SK-N-SH (cell line): Measurements from ENCODE around the gene PSENEN. TPM values are rescaled to one million over a fixed set of nuclear protein-coding genes. Genes with fewer than 3 reads are reported as not detected.

Experiments used
- CTCF ChIA-PET: fragments of 300-600, 350-600 bp; formaldehyde crosslinking; extraction: SDS; loops from one replicate; lab custom pipeline; 2021; lab: Yijun Ruan, JAX
- POLR2A ChIA-PET: fragments of 350-600 bp; sonication (Branson Sonifier 250); formaldehyde crosslinking; extraction: SDS; loops from one replicate; lab custom pipeline; 2020; ENCODE audit warnings: antibody characterized with exemption, inconsistent platforms; lab: Yijun Ruan, JAX
- DNase-seq: peaks from one replicate; pipeline ENCODE4 v3.0.0; 2012
- H2AFZ ChIP-seq: fragments of 200-600 bp; sonication (generic); 2 replicates; pipeline ENCODE4 v1.8.1; 2016; ENCODE audit warnings: antibody characterized with exemption, mild to moderate bottlenecking, low read depth
- H3F3A ChIP-seq: fragments of 200-600 bp; sonication (generic); replicated peaks from 2 replicates; pipeline ENCODE3; 2016; ENCODE audit warnings: antibody characterized with exemption, mild to moderate bottlenecking; ENCODE audit not compliant: insufficient read depth
- H3K27ac ChIP-seq, 2 experiments: fragments of 200-500 bp in 1 of 2; fragments of 200-600 bp in 1 of 2; sonication (Bioruptor generic) in 1 of 2; sonication (generic), shearing (Covaris generic) in 1 of 2; 2 replicates each; pipeline versions ENCODE4 v1.5.1 to v1.6.1; 2014 to 2016; ENCODE audit warnings: low read depth in 2 of 2, inconsistent platforms in 1 of 2, low read length in 1 of 2, mild to moderate bottlenecking in 1 of 2, mixed read lengths in 1 of 2
- H3K27me3 ChIP-seq: fragments of 200-600 bp; sonication (generic), shearing (Covaris generic); 2 replicates; pipeline ENCODE4 v1.6.1; 2016; ENCODE audit warnings: mixed run types; ENCODE audit not compliant: insufficient read depth
- H3K36me3 ChIP-seq, 2 experiments: fragments of 200-500 bp in 1 of 2; fragments of 200-600 bp in 1 of 2; sonication (Bioruptor generic) in 1 of 2; sonication (generic) in 1 of 2; replicated peaks in 1 of 2; 2 replicates each; pipeline versions ENCODE3 to v1.5.1; 2014 to 2016; ENCODE audit warnings: low read length in 1 of 2, mild to moderate bottlenecking in 1 of 2; ENCODE audit not compliant: insufficient read depth in 2 of 2, control insufficient read depth in 1 of 2
- H3K4me1 ChIP-seq, 2 experiments: fragments of 200-500 bp in 1 of 2; fragments of 200-600 bp in 1 of 2; sonication (Bioruptor generic) in 1 of 2; sonication (generic), shearing (Covaris generic) in 1 of 2; 2 replicates each; pipeline versions ENCODE4 v1.5.1 to v1.6.1; 2014 to 2016; ENCODE audit warnings: low read depth in 1 of 2, low read length in 1 of 2, mixed run types in 1 of 2; ENCODE audit not compliant: insufficient read depth in 2 of 2, control insufficient read depth in 1 of 2
- H3K4me2 ChIP-seq: fragments of 200-600 bp; sonication (generic), shearing (Covaris generic); 2 replicates; pipeline ENCODE4 v1.6.1; 2017; ENCODE audit warnings: mixed run types
- H3K4me3 ChIP-seq, 2 experiments: fragments of 200-500 bp in 1 of 2; fragments of 200-600 bp in 1 of 2; sonication (Bioruptor generic) in 1 of 2; sonication (generic), shearing (Covaris generic) in 1 of 2; 2 replicates each; pipeline versions ENCODE4 v1.5.1 to v1.8.1; 2014 to 2016; ENCODE audit warnings: low read depth in 2 of 2, inconsistent platforms in 1 of 2, low read length in 1 of 2, mild to moderate bottlenecking in 1 of 2, mixed read lengths in 1 of 2, moderate library complexity in 1 of 2
- H3K79me2 ChIP-seq: fragments of 200-600 bp; sonication (generic); 2 replicates; pipeline ENCODE4 v1.8.1; 2017; ENCODE audit warnings: mild to moderate bottlenecking; ENCODE audit not compliant: insufficient read depth
- H3K9ac ChIP-seq: fragments of 200-600 bp; sonication (generic); 2 replicates; pipeline ENCODE4 v1.6.1; 2017; ENCODE audit warnings: mixed run types
- H3K9me2 ChIP-seq: fragments of 200-600 bp; sonication (generic); 2 replicates; pipeline ENCODE4 v1.6.1; 2017; ENCODE audit warnings: mixed run types
- H3K9me3 ChIP-seq: fragments of 200-600 bp; sonication (generic); 2 replicates; pipeline ENCODE4 v1.6.1; 2017; ENCODE audit warnings: mixed run types, mild to moderate bottlenecking, moderate library complexity
- H4K20me1 ChIP-seq: fragments of 200-600 bp; sonication (generic); 2 replicates; pipeline ENCODE4 v1.6.1; 2017; ENCODE audit warnings: mild to moderate bottlenecking, mixed run types; ENCODE audit not compliant: insufficient read depth
- CHD2 ChIP-seq: fragments of 150-350 bp; IDR thresholded peaks from 2 replicates; pipeline ENCODE4 v1.6.1; 2018; ENCODE audit warnings: low read length; ENCODE audit not compliant: partially characterized antibody
- EZH2phosphoT487 ChIP-seq: fragments of 200-600 bp; sonication (generic); IDR thresholded peaks from 2 replicates; pipeline ENCODE4 v1.6.1; 2017; ENCODE audit warnings: low read depth, mixed run types, mild to moderate bottlenecking, antibody characterized with exemption, moderate library complexity, borderline replicate concordance
- MAX ChIP-seq: IDR thresholded peaks from 2 replicates; pipeline ENCODE4 v1.4.0; 2012; ENCODE audit warnings: low read depth
- MXI1 ChIP-seq: IDR thresholded peaks from 2 replicates; pipeline ENCODE4 v1.6.1; 2012; ENCODE audit warnings: mild to moderate bottlenecking, low read depth, low read length, improper control_type of control experiment
- PBX3 ChIP-seq: IDR thresholded peaks from 2 replicates; pipeline ENCODE4; 2012
- POLR2AphosphoS5 ChIP-seq: IDR thresholded peaks from 2 replicates; pipeline ENCODE4 v1.6.1; 2012; ENCODE audit warnings: low read depth, low read length
- RAD21 ChIP-seq: IDR thresholded peaks from 2 replicates; pipeline ENCODE4 v1.6.1; 2012; ENCODE audit warnings: mild to moderate bottlenecking, low read length
- REST ChIP-seq: IDR thresholded peaks from 2 replicates; pipeline ENCODE4 v1.6.1; 2012; ENCODE audit warnings: mild to moderate bottlenecking, low read depth, low read length, moderate library complexity
- RFX5 ChIP-seq: IDR thresholded peaks from 2 replicates; pipeline ENCODE4 v1.6.1; 2012; ENCODE audit warnings: mild to moderate bottlenecking, improper control_type of control experiment, low read length
- SMC3 ChIP-seq: IDR thresholded peaks from 2 replicates; pipeline ENCODE4 v1.6.1; 2012; ENCODE audit warnings: low read depth, low read length, improper control_type of control experiment
- TEAD4 ChIP-seq: IDR thresholded peaks from 2 replicates; pipeline ENCODE4 v1.4.0; 2012; ENCODE audit warnings: mild to moderate bottlenecking, borderline replicate concordance; ENCODE audit not compliant: insufficient read depth
- USF1 ChIP-seq: IDR thresholded peaks from 2 replicates; pipeline ENCODE4 v1.4.0; 2012; ENCODE audit warnings: low read depth, borderline replicate concordance
- WGBS: methylation state at CpG from one replicate; pipeline ENCODE4 v1.1.6; 2017; ENCODE audit warnings: low lambda C conversion rate; 5-methylcytosine and 5-hydroxymethylcytosine counted together
- polyA plus RNA-seq, 3 experiments: library from polyadenylated mRNA; depleted of rRNA; stranded (reverse); fragments of >200 nt; gene quantifications; 2 replicates each; pipeline ENCODE4 v1.2.3, GENCODE V29; 2012

The PSENEN gene
- polyA plus RNA-seq, 1 of the 3 experiments (the other 2 are of a cell fraction), result 99.2 TPM

GRCh38 chr19:35733180-35734125 lies 12.0 kb upstream of the PSENEN start:
- Histone ChIP-seq H3K36me3 (peaks cover 7 to 80% of the 10 kb centered on the region in 2 experiments), H3K27ac (no peak overlapping the region), H2AFZ (no peak overlapping the region), H3F3A (no peaks in the 10 kb centered on the region), H3K4me2 (no peak overlapping the region), H3K9ac (no peak overlapping the region), H3K27me3 (no peaks in the 10 kb centered on the region), H3K4me3 (no peak overlapping the region), H3K4me1 (no peaks in the 10 kb centered on the region), H3K9me2 (no peaks in the 10 kb centered on the region), H3K9me3 (no peaks in the 10 kb centered on the region), H4K20me1 (no peaks in the 10 kb centered on the region), H3K79me2 (no peaks in the 10 kb centered on the region)
- ChIA-PET POLR2A (no interaction called here), CTCF (no interaction called here)
- no peak for TF ChIP-seq MAX
- TF ChIP-seq REST, result no peak
- TF ChIP-seq POLR2AphosphoS5, result no peak
- no peak for TF ChIP-seq PBX3
- no peak for TF ChIP-seq CHD2
- TF ChIP-seq EZH2phosphoT487, result no peak
- no peak for TF ChIP-seq RFX5
- TF ChIP-seq MXI1, result no peak
- no peak for TF ChIP-seq USF1
- no peak for TF ChIP-seq TEAD4
- no peak for TF ChIP-seq SMC3
- TF ChIP-seq RAD21, result no peak
- DNase-seq, result no peak
- WGBS, result 93% methylated on average over 13 of the region's 35 CpGs
